Adipocyte (in vitro differentiated cells): ENCODE data around the gene POP5.

Experiments
- DNase-seq: peaks from one replicate; pipeline ENCODE4 v3.0.0-alpha.2; 2015; ENCODE audit warnings: low read depth
- H3K27me3 ChIP-seq: replicated peaks from 2 replicates; pipeline ENCODE4 v1.7.0; 2013; ENCODE audit warnings: mild to moderate bottlenecking, low read length, moderate library complexity; ENCODE audit not compliant: control insufficient read depth, insufficient read depth
- H3K36me3 ChIP-seq: 2 replicates; pipeline ENCODE4 v1.7.0; 2013; ENCODE audit warnings: low read length, mild to moderate bottlenecking, moderate library complexity; ENCODE audit not compliant: control insufficient read depth, insufficient read depth, severe bottlenecking
- H3K4me1 ChIP-seq: 2 replicates; pipeline ENCODE4 v1.7.0; 2013; ENCODE audit warnings: mild to moderate bottlenecking, low read length, moderate library complexity; ENCODE audit not compliant: control insufficient read depth, insufficient read depth
- H3K4me3 ChIP-seq: 2 replicates; pipeline ENCODE4 v1.7.0; 2013; ENCODE audit warnings: mild to moderate bottlenecking, low read length, moderate library complexity
- H3K9ac ChIP-seq: 2 replicates; pipeline ENCODE4 v1.7.0; 2013; ENCODE audit warnings: mild to moderate bottlenecking, low read length, moderate library complexity
- H3K9me3 ChIP-seq: 2 replicates; pipeline ENCODE4 v1.7.0; 2013; ENCODE audit warnings: mild to moderate bottlenecking, low read length, moderate library complexity; ENCODE audit not compliant: control insufficient read depth

Gene POP5

GRCh38 chr12:120557589-120557988, 23.6 kb downstream of the POP5 start:
- DNase-seq = no peak
- peaks cover 18% of the 10 kb centered on the region for H3K4me1 ChIP-seq
- no peak overlapping the region for H3K9ac ChIP-seq
- H3K36me3 ChIP-seq = peaks cover 78% of the 10 kb centered on the region
- no peaks in the 10 kb centered on the region for H3K9me3 ChIP-seq
- no peak overlapping the region for H3K4me3 ChIP-seq
- no peaks in the 10 kb centered on the region for H3K27me3 ChIP-seq

DNA sequence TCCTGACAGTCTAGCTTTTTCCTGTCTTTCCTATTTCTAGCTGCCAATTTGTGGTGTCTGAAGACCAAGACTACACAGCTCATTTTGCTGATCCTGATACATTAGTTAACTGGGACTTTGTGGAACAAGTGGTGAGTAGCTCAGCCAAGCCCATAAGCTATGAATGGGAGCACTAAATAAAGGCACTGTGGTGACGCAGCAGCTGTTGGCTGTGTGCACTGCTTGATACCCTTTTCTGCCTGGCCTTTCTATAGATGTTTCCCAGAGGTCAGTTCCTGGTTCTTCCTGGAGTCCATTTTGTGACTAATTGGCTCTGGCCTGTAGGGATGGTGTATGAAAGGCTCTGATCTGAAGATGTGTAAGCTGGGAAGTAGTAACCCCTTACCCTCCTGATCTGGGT, 26.5 kb downstream of the POP5 start:
- peaks cover 61% of the 10 kb centered on the region for H3K36me3 ChIP-seq
- peaks cover 31% of the 10 kb centered on the region for H3K4me1 ChIP-seq
- DNase-seq = no peak
- no peak overlapping the region for H3K9ac ChIP-seq
- no peaks in the 10 kb centered on the region for H3K9me3 ChIP-seq
- H3K27me3 ChIP-seq = no peaks in the 10 kb centered on the region
- H3K4me3 ChIP-seq = no peak overlapping the region

- peaks cover 42% of the 10 kb centered on the region for H3K36me3 ChIP-seq
These were observed 35.2 kb downstream of the POP5 start for GRCh38 chr12:120546050-120546386.

GRCh38 chr12:120544691-120545090, 36.5 kb downstream of the POP5 start:
- H3K36me3 ChIP-seq = peaks cover 40% of the 10 kb centered on the region

More at GRCh38 chr12:120546050-120546386, 35.2 kb downstream of the POP5 start:
- Histone ChIP-seq H3K9ac (no peak overlapping the region), H3K27me3 (no peaks in the 10 kb centered on the region), H3K9me3 (no peaks in the 10 kb centered on the region), H3K4me3 (no peak overlapping the region), H3K4me1 (peaks cover 21% of the 10 kb centered on the region)
- DNase-seq = no peak

DNA sequence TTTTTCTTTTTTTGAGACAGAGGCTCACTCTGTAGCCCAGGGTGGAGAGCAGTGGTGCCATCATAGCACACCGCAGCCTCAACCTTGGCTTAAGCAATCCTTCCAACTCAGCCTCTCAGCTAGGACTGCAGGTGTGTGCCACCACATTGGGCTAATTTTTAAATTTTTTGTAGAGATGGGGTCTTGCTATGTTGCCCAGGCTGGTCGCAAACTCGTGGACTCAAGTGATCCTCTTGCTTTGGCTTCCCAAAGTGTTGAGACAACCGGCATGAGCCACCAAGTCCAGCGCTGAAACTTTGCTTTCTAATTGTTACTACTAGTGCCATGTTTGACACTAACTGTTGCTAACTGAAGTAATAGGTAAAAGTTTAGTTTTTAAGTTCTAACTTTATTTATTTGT, 39.0 kb downstream of the POP5 start:
- Histone ChIP-seq H3K4me1 (peaks cover 46% of the 10 kb centered on the region), H3K9me3 (no peaks in the 10 kb centered on the region), H3K4me3 (no peak overlapping the region), H3K27me3 (no peaks in the 10 kb centered on the region), H3K36me3 (peaks cover 15% of the 10 kb centered on the region), H3K9ac (no peak overlapping the region)
- no peak for DNase-seq

More at GRCh38 chr12:120544691-120545090, 36.5 kb downstream of the POP5 start:
- H3K9ac ChIP-seq = no peak overlapping the region
- no peaks in the 10 kb centered on the region for H3K9me3 ChIP-seq
- no peak for DNase-seq
- H3K4me3 ChIP-seq = no peak overlapping the region
- no peaks in the 10 kb centered on the region for H3K27me3 ChIP-seq
- peaks cover 21% of the 10 kb centered on the region for H3K4me1 ChIP-seq

- H3K4me1 ChIP-seq = peaks cover 63% of the 10 kb centered on the region
- H3K27me3 ChIP-seq = no peaks in the 10 kb centered on the region
- peak overlapping the region; percentile 55 for H3K9ac ChIP-seq
- DNase-seq = peak; percentile 61
- H3K36me3 ChIP-seq = peaks cover 3% of the 10 kb centered on the region
- H3K9me3 ChIP-seq = no peaks in the 10 kb centered on the region
- no peak overlapping the region for H3K4me3 ChIP-seq
These were observed 40.8 kb downstream of the POP5 start for GRCh38 chr12:120540445-120540844.

DNA sequence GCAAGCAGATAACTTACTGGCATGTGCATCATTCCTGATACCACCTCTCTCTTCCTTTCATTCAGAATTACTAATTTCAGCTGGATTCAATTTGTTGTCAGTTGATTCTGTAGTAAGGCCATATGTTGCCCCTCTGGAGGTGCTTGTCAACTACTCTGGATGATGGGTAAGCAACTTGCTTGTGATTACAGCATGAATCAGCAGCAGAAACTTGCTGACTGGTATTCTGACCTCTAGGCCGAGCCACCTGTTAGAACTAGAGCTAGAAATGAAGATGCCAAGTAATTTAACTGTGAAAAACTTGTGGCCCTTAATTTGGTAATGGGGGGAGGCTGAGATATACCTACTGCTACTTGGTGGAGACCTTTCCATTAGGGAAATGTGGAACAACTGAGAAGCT, 41.9 kb downstream of the POP5 start:
- peak overlapping the region; percentile 35 for H3K4me3 ChIP-seq
- peaks cover 63% of the 10 kb centered on the region for H3K4me1 ChIP-seq
- no peak overlapping the region for H3K9ac ChIP-seq
- peak; percentile 24 for DNase-seq
- H3K36me3 ChIP-seq = no peaks in the 10 kb centered on the region
- no peaks in the 10 kb centered on the region for H3K27me3 ChIP-seq
- no peaks in the 10 kb centered on the region for H3K9me3 ChIP-seq

DNA sequence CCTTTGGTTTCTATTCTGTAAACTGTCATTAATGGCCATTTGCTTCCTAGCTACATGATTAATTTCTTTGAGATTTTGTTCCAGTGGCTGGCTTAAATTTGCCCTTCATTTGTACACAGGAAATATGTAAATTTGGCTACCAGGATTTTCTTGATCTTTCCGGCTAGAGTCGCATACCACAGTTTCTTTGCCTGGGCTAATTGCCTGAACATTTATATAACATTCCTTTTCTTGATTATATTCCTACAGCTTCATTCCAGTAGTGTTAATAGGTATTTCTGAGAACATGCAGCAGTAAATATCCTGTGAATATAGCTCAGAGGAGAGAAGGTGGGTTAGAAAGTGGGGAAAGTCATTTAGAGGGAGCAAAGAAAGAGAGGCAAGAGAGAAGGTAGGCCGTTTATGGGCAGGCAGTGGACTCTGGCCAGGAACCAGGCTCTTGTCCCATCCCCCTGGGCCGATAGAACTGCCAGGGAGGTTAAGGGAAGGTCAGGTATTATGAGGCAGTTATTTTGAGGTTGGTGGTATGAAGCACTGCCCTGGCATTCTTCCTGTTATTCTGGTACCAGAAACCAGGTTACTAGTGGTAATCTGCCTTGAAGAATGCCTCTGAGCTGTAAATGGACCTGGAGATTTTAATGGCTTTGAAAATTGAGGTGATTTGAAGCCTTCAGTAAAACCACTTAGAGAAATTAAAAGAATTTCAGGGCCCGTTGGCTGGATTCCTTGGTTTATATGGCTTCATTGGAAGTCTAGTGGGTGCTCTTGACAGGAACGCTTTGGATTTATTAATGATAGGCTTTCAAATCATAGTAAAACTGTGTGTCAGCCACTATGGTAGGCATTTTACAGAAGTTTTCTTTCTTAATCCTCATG, 42.7 kb downstream of the POP5 start:
- H3K4me1 ChIP-seq = peaks cover 63% of the 10 kb centered on the region
- H3K4me3 ChIP-seq = peak overlapping the region; percentile 96
- H3K9ac ChIP-seq = peak overlapping the region; percentile 28
- H3K36me3 ChIP-seq = no peaks in the 10 kb centered on the region
- DNase-seq = peak; percentile 53
- H3K9me3 ChIP-seq = no peaks in the 10 kb centered on the region
- no peaks in the 10 kb centered on the region for H3K27me3 ChIP-seq

DNA sequence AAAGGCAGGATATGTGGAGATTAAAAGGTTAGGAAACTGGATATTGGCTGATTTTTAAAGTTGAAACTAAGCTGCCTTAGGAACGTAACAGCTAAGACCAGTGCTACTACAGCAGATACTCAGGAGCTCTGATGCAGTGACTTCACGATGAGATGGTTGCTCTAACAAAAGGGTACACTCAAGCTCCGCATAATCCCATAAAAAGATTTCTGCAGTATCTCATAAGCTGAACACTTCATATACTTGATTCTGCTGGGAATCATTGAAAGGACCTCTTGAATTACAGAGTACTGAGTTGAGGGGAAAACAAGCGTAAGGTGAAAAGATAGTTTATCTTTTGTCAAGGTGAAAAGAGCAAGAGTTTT, 43.4 kb downstream of the POP5 start:
- H3K9me3 ChIP-seq = no peaks in the 10 kb centered on the region
- peak overlapping the region; percentile 96 for H3K4me3 ChIP-seq
- H3K9ac ChIP-seq = peak overlapping the region; percentile 28
- H3K4me1 ChIP-seq = peaks cover 63% of the 10 kb centered on the region
- H3K27me3 ChIP-seq = no peaks in the 10 kb centered on the region
- no peaks in the 10 kb centered on the region for H3K36me3 ChIP-seq
- no peak for DNase-seq

- Histone ChIP-seq H3K36me3 (no peaks in the 10 kb centered on the region), H3K27me3 (no peaks in the 10 kb centered on the region), H3K4me3 (peak overlapping the region; percentile 96), H3K9me3 (no peaks in the 10 kb centered on the region), H3K4me1 (peaks cover 58% of the 10 kb centered on the region), H3K9ac (peak overlapping the region; percentile 98)
- no peak for DNase-seq
These were observed 45.0 kb downstream of the POP5 start for GRCh38 chr12:120536064-120536791.
